GM12878 (cell line): ENCODE measurements around the gene USH2A. TPM values are rescaled to one million over a fixed set of nuclear protein-coding genes. Genes with fewer than 3 reads are reported as not detected.

ENCODE experiments used
- ATAC-seq: fragments of 200-7000 bp; cut with Tn5 transposase; 3 replicates; pipeline ENCODE4 v1.9.1; 2020; ENCODE audit warnings: mild to moderate bottlenecking, moderate library complexity
- BruUV-seq: library from RNA; stranded (reverse); fragments of 400-500 nt; replicated peaks from 2 replicates; lab custom pipeline; 2021; lab: Mats Ljungman, UMichigan
- CTCF ChIA-PET: fragments of 300-600 bp; sonication (Branson Sonifier 250); formaldehyde crosslinking; extraction: SDS; loops from one replicate; lab custom pipeline; 2021; ENCODE audit warnings: inconsistent platforms; lab: Yijun Ruan, JAX
- POLR2A ChIA-PET: fragments of 350-600 bp; formaldehyde crosslinking; extraction: SDS; loops from one replicate; lab custom pipeline; 2021; ENCODE audit warnings: inconsistent platforms; lab: Charles Lee
- RAD21 ChIA-PET: fragments of 300-600 bp; sonication (Branson Sonifier 250); formaldehyde crosslinking; loops from one replicate; lab custom pipeline; 2023; ENCODE audit warnings: antibody characterized with exemption; ENCODE audit not compliant: unreplicated experiment; lab: Charles Lee
- SMC1A ChIA-PET: fragments of 300-600 bp; sonication (Branson Sonifier 250); formaldehyde crosslinking; loops from one replicate; lab custom pipeline; 2023; ENCODE audit not compliant: unreplicated experiment, uncharacterized antibody; lab: Charles Lee
- DNase-seq: peaks from one replicate; pipeline ENCODE4 v3.0.0-alpha.2; 2011; ENCODE audit warnings: low read depth, low spot score
- FAIRE-seq: peaks from 3 replicates; lab custom pipeline; 2011; peaks lifted over from hg19 to GRCh38; lab: Jason Lieb, UNC
- H2AFZ ChIP-seq: 2 replicates; pipeline ENCODE4 v1.6.0; 2011; ENCODE audit warnings: low read depth, low read length, control low read depth; ENCODE audit not compliant: control insufficient read depth
- H3K27ac ChIP-seq: 2 replicates; pipeline ENCODE4 v1.5.1; 2011; ENCODE audit warnings: control low read depth; ENCODE audit not compliant: control insufficient read depth, insufficient read depth
- H3K27me3 ChIP-seq, 2 experiments: replicated peaks in 1 of 2; 2 replicates each; pipeline versions ENCODE4 v1.6.0 to v1.6.1; 2011; ENCODE audit warnings: low read length in 1 of 2; ENCODE audit not compliant: control insufficient read depth in 2 of 2, insufficient read depth in 2 of 2
- H3K36me3 ChIP-seq, 2 experiments: 2 replicates each; pipeline ENCODE4 v1.5.1; 2011; ENCODE audit warnings: low read length in 1 of 2; ENCODE audit not compliant: control insufficient read depth in 2 of 2, insufficient read depth in 2 of 2
- H3K4me1 ChIP-seq: 2 replicates; pipeline ENCODE4 v1.6.1; 2011; ENCODE audit warnings: mild to moderate bottlenecking, low read length, moderate library complexity, mixed read lengths; ENCODE audit not compliant: control insufficient read depth, insufficient read depth
- H3K4me2 ChIP-seq: 2 replicates; pipeline ENCODE4 v1.6.0; 2011; ENCODE audit warnings: control low read depth; ENCODE audit not compliant: control insufficient read depth, insufficient read depth
- H3K4me3 ChIP-seq: fragments of 200-600 bp; sonication (generic); 2 replicates; pipeline ENCODE4 v1.5.1; 2016
- H3K79me2 ChIP-seq: 2 replicates; pipeline ENCODE4 v1.6.0; 2011; ENCODE audit warnings: low read length; ENCODE audit not compliant: control insufficient read depth, insufficient read depth
- H3K9ac ChIP-seq: 2 replicates; pipeline ENCODE4 v1.8.0; 2011; ENCODE audit warnings: low read length, control low read depth, mixed read lengths; ENCODE audit not compliant: control insufficient read depth, insufficient read depth
- H3K9me3 ChIP-seq: replicated peaks from 3 replicates; pipeline ENCODE4 v1.5.1; 2011; ENCODE audit warnings: mild to moderate bottlenecking, low read length; ENCODE audit not compliant: control insufficient read depth, insufficient read depth
- H4K20me1 ChIP-seq: 2 replicates; pipeline ENCODE4 v1.6.0; 2011; ENCODE audit not compliant: control insufficient read depth, insufficient read depth
- ATF3 ChIP-seq: IDR thresholded peaks from 2 replicates; pipeline ENCODE4 v1.6.1; 2011; ENCODE audit warnings: low read depth, mild to moderate bottlenecking, low read length, moderate library complexity, borderline replicate concordance; ENCODE audit errors: extremely low read depth
- CEBPZ ChIP-seq: fragments of 150-350 bp; IDR thresholded peaks from 2 replicates; pipeline ENCODE4 v1.6.1; 2016; ENCODE audit warnings: low read depth, low read length
- CHD4 ChIP-seq: fragments of 200-600 bp; sonication (generic); IDR thresholded peaks from 2 replicates; pipeline ENCODE4 v1.6.1; 2016; ENCODE audit warnings: mild to moderate bottlenecking
- GABPA ChIP-seq: IDR thresholded peaks from 2 replicates; pipeline ENCODE4 v1.6.1; 2014; ENCODE audit warnings: antibody characterized with exemption, low read depth, mild to moderate bottlenecking, inconsistent platforms
- GATAD2B ChIP-seq: fragments of 450-650 bp; conservative IDR thresholded peaks from 2 replicates; pipeline ENCODE4 v1.6.1; 2017; ENCODE audit warnings: low read depth, mild to moderate bottlenecking, moderate library complexity
- HCFC1 ChIP-seq: fragments of 150-350 bp; IDR thresholded peaks from 2 replicates; pipeline ENCODE4 v1.6.1; 2014; ENCODE audit warnings: low read length
- MXI1 ChIP-seq: fragments of 150-350 bp; IDR thresholded peaks from 2 replicates; pipeline ENCODE4 v1.6.1; 2011; ENCODE audit warnings: low read depth, mild to moderate bottlenecking, inconsistent platforms, low read length, improper control_type of control experiment
- MYB ChIP-seq: fragments of 150-350 bp; IDR thresholded peaks from 2 replicates; pipeline ENCODE4 v1.6.1; 2014; ENCODE audit warnings: mild to moderate bottlenecking, low read depth, low read length, borderline replicate concordance
- MYC ChIP-seq: IDR thresholded peaks from 2 replicates; pipeline ENCODE4 v1.6.1; 2011; ENCODE audit warnings: mild to moderate bottlenecking, low read length, moderate library complexity, inconsistent platforms; ENCODE audit not compliant: insufficient read depth, insufficient replicate concordance, insufficient read length, severe bottlenecking
- RCOR1 ChIP-seq: conservative IDR thresholded peaks from 2 replicates; pipeline ENCODE4 v1.6.1; 2012; ENCODE audit warnings: low read depth, low read length, improper control_type of control experiment
- SKIL ChIP-seq: fragments of 450-650 bp; IDR thresholded peaks from 2 replicates; pipeline ENCODE4 v1.6.1; 2017; ENCODE audit warnings: mild to moderate bottlenecking, low read depth, inconsistent platforms; ENCODE audit not compliant: poor library complexity, severe bottlenecking
- SMC3 ChIP-seq: IDR thresholded peaks from 2 replicates; pipeline ENCODE4 v1.6.1; 2011; ENCODE audit warnings: low read length, improper control_type of control experiment, borderline replicate concordance
- ZZZ3 ChIP-seq: IDR thresholded peaks from 2 replicates; pipeline ENCODE4 v1.6.1; 2011; ENCODE audit warnings: low read depth; ENCODE audit not compliant: control insufficient read depth, insufficient read length
- WGBS: methylation state at CpG from one replicate; pipeline ENCODE4 v1.1.6; 2016; ENCODE audit warnings: low lambda C conversion rate; ENCODE audit not compliant: insufficient replicate concordance, insufficient coverage; ENCODE audit errors: missing lambda C conversion rate; 5-methylcytosine and 5-hydroxymethylcytosine counted together
- in situ Hi-C: fragments of 300-500 bp; cut with MboI; formaldehyde crosslinking; loops from 9 replicates; pipeline ENCODE4 v1.14.3; 2018; ENCODE audit warnings: mixed read lengths
- intact Hi-C: fragments of 100-400 bp; cut with micrococcal nuclease; formaldehyde crosslinking; loops from one replicate; pipeline ENCODE4 v1.14.2; 2022; ENCODE audit not compliant: unreplicated experiment
- polyA plus RNA-seq, 11 experiments: library from polyadenylated mRNA; depleted of rRNA in 4 of 11; unstranded in 6 of 11; stranded (reverse) in 5 of 11; fragments of >200 nt; fragmentation: Nextera tagmentation in 4 of 11; fragmentation: Illumina TruSeq in 1 of 11; extraction: Ambion mirVana in 4 of 11; extraction: Trizol in 1 of 11; gene quantifications; 1 replicate in 1 of 11; 2 replicates in 10 of 11; pipeline versions ENCODE4 v1.2.1 to v1.2.3, GENCODE V29; 2011 to 2016; ENCODE audit warnings: inconsistent platforms in 2 of 11, missing spikeins in 2 of 11, low read depth in 1 of 11
- total RNA-seq, 4 experiments: library from RNA; depleted of rRNA in 3 of 4; stranded (reverse); fragments of >200 nt in 3 of 4; fragmentation: Illumina TruSeq in 1 of 4; extraction: Trizol in 1 of 4; gene quantifications; 2 replicates each; pipeline versions ENCODE4 v1.2.1 to v1.2.3, GENCODE V29; 2013 to 2021

The USH2A gene
- total and polyA plus RNA-seq, 10 of the 15 experiments (the other 5 are each of a cell fraction or from before 2014, with no cell fraction given) = under 0.01 to 0.20 (median 0.01) TPM; not detected in 2

GRCh38 chr1:216437603-216438002 is 14.4 kb upstream of the USH2A start:
- Histone ChIP-seq H3K79me2 (no peaks in the 10 kb centered on the region), H3K9me3 (no peaks in the 10 kb centered on the region), H4K20me1 (no peaks in the 10 kb centered on the region), H2AFZ (no peak overlapping the region), H3K36me3 (no peaks in the 10 kb centered on the region), H3K27ac (no peak overlapping the region), H3K4me3 (no peak overlapping the region), H3K4me2 (no peak overlapping the region), H3K9ac (no peak overlapping the region), H3K27me3 (no peaks in the 10 kb centered on the region), H3K4me1 (no peaks in the 10 kb centered on the region)
- no peak for ATAC-seq
- in situ Hi-C loops = no loop called here
- ChIA-PET SMC1A (no interaction called here), CTCF (no interaction called here), POLR2A (no interaction called here), RAD21 (no interaction called here)
- DNase-seq = no peak
- no peak for FAIRE-seq
- WGBS = 63% methylated on average over 5 of the region's 5 CpGs
- intact Hi-C loops = no loop called here
- TF ChIP-seq GABPA (no peak), HCFC1 (no peak), SMC3 (no peak), ZZZ3 (no peak), MXI1 (no peak)
- no TSS peak for BruUV-seq

GRCh38 chr1:216434232-216434631 is 11.0 kb upstream of the USH2A start:
- no peak overlapping the region for H3K4me3 ChIP-seq
- ChIA-PET CTCF (no interaction called here), POLR2A (no interaction called here), SMC1A (interaction anchor here (0.6 kb wide), 1 partner anchor 945 kb away, joined by 3 read pairs; no protein-coding TSS in a partner anchor), RAD21 (no interaction called here)
- FAIRE-seq (no peak), DNase-seq (no peak), ATAC-seq (no peak)
- no peak overlapping the region for H3K4me2 ChIP-seq
- BruUV-seq = no TSS peak
- no peak overlapping the region for H3K9ac ChIP-seq
- H3K4me1 ChIP-seq = no peaks in the 10 kb centered on the region
- no peaks in the 10 kb centered on the region for H3K27me3 ChIP-seq
- intact Hi-C loops = no loop called here
- in situ Hi-C loops = no loop called here
- no peaks in the 10 kb centered on the region for H3K36me3 ChIP-seq
- H2AFZ ChIP-seq = no peak overlapping the region
- no peaks in the 10 kb centered on the region for H3K9me3 ChIP-seq
- H3K79me2 ChIP-seq = no peaks in the 10 kb centered on the region
- no peak overlapping the region for H3K27ac ChIP-seq
- H4K20me1 ChIP-seq = no peaks in the 10 kb centered on the region
- no peak for TF ChIP-seq SKIL
- TF ChIP-seq MYB = no peak
- no peak for TF ChIP-seq CEBPZ
- no peak for TF ChIP-seq ATF3
- no peak for TF ChIP-seq GABPA
- TF ChIP-seq GATAD2B = no peak
- no peak for TF ChIP-seq CHD4
- TF ChIP-seq MXI1 = no peak
- TF ChIP-seq RCOR1 = no peak
- no peak for TF ChIP-seq MYC
